Heart left ventricle (tissue), 16 donors: ENCODE measurements around the gene CERT1. TPM values are rescaled to one million over a fixed set of nuclear protein-coding genes. Genes with fewer than 3 reads are reported as not detected.

Experiments used
- ATAC-seq, 4 donors: fragments of 200-7000 bp; cut with Tn5 transposase; one replicate each; pipeline ENCODE4 v1.9.1; 2020 to 2022; ENCODE audit warnings: moderate library complexity in 4 of 4, mild to moderate bottlenecking in 3 of 4, moderate number of reproducible peaks in 1 of 4
- DNase-seq, 5 donors: peaks; one replicate each; pipeline ENCODE4 v3.0.0-alpha.2; 2020
- H3K27ac ChIP-seq, 12 donors: fragments of 200-600 bp; sonication (generic) in 4 of 12; one replicate each; pipeline versions ENCODE4 v1.5.0 to v1.8.0; 2016 to 2022; ENCODE audit warnings: mild to moderate bottlenecking in 2 of 12
- H3K27me3 ChIP-seq, 9 donors: fragments of 200-600 bp; sonication (generic) in 2 of 9; one replicate each; pipeline versions ENCODE4 v1.5.1 to v1.8.0; 2016 to 2022; ENCODE audit warnings: mild to moderate bottlenecking in 3 of 9
- H3K36me3 ChIP-seq, 9 donors: fragments of 200-600 bp; sonication (generic) in 2 of 9; one replicate each; pipeline versions ENCODE4 v1.5.0 to v1.8.0; 2018 to 2022; ENCODE audit warnings: mild to moderate bottlenecking in 2 of 9
- H3K4me1 ChIP-seq, 12 donors: fragments of 200-600 bp; sonication (generic) in 4 of 12; one replicate each; pipeline versions ENCODE4 v1.5.0 to v1.8.0; 2016 to 2022; ENCODE audit warnings: mild to moderate bottlenecking in 3 of 12
- H3K4me3 ChIP-seq, 12 donors: fragments of 200-600 bp; sonication (generic) in 4 of 12; one replicate each; pipeline versions ENCODE4 v1.5.0 to v1.8.0; 2017 to 2022; ENCODE audit warnings: mild to moderate bottlenecking in 9 of 12, moderate library complexity in 4 of 12
- H3K9me3 ChIP-seq, 12 donors: fragments of 200-600 bp; sonication (generic) in 4 of 12; one replicate each; pipeline versions ENCODE4 v1.5.0 to v1.8.0; 2016 to 2022; ENCODE audit warnings: mild to moderate bottlenecking in 1 of 12
- CTCF ChIP-seq, 12 donors: fragments of 200-600 bp; sonication (generic) in 4 of 12; IDR thresholded peaks; one replicate each; pipeline versions ENCODE4 v1.5.0 to v1.8.0; 2018 to 2022; ENCODE audit warnings: antibody characterized with exemption in 12 of 12, mild to moderate bottlenecking in 5 of 12
- POLR2A ChIP-seq, 2 donors: fragments of 450-650 bp; IDR thresholded peaks; one replicate each; pipeline ENCODE4 v1.6.1; 2017; ENCODE audit warnings: antibody characterized with exemption in 2 of 2, mild to moderate bottlenecking in 2 of 2, moderate library complexity in 2 of 2
- WGBS, 4 donors: extraction: QIAGEN DNeasy Blood & Tissue Kit in 2 of 4; methylation state at CpG; one replicate each; pipeline versions ENCODE4 v1.1.5 to v1.1.7; 2013 to 2018; 5-methylcytosine and 5-hydroxymethylcytosine counted together
- intact Hi-C, 10 donors: fragments of 100-400 bp; cut with DNase I; formaldehyde crosslinking; loops; one replicate each; pipeline versions ENCODE4 v1.11.1 to v1.14.2; 2022
- polyA plus RNA-seq, 2 donors: library from polyadenylated mRNA; stranded (reverse); fragments of 200-250 nt; gene quantifications; one replicate each; pipeline ENCODE4 v1.2.3, GENCODE V29; 2013
- total RNA-seq, 9 donors: library from RNA; depleted of rRNA in 2 of 9; stranded (reverse); fragments of >200 nt in 2 of 9; fragmentation: NEBNext Ultra II Directional in 3 of 9; extraction: Animal tissue kit (Norgen Biotek cat#: 25700) in 3 of 9; gene quantifications; one replicate each; pipeline versions ENCODE4 v1.1.0 to v1.2.4, GENCODE V29; 2016 to 2023
- donor health status: ischemic (EF 13 %, LVEDD 7.1; RV severe dilation, severe dysfunction).
- donor health status: healthy with polysubstance abuse.
- donor health status: DM: no; HTN: yes; CAD: no.
- donor health status: DM: no; HTN: no; CAD: no.
- donor health status: ischemic (EF 25% LVEDD 6.9; RV normal size, moderate dysfunction).
- donor health status: ischemic (EF 25% LVEDD 5.7; RV mildly dilated, moderate dysfunction).
- donor health status: healthy.
- donor health status: DM: yes; HTN: yes; CAD: no.
- donor health status: ischemic (EF 35%, LVEDD 5.7; RV mildly dilated, moderate dysfunction).
- donor health status: nonischemic (EF 11% LVEDD 7.7; RV severe dilation, severe dysfunction).
- donor health status: DM: yes; HTN: yes; CAD: no.
- donor health status: PGD.
- donor health status: ischemic (EF 29% LVEDD 5.4; RV normal size, mild dysfunction).
- donor health status: nonischemic (EF 23%, LVEDD 6.1; RV moderate dilation, normal function).

Gene CERT1
- total and polyA plus RNA-seq, 11 donors: 6.7 to 57.6 (median 27.3) TPM

DNA sequence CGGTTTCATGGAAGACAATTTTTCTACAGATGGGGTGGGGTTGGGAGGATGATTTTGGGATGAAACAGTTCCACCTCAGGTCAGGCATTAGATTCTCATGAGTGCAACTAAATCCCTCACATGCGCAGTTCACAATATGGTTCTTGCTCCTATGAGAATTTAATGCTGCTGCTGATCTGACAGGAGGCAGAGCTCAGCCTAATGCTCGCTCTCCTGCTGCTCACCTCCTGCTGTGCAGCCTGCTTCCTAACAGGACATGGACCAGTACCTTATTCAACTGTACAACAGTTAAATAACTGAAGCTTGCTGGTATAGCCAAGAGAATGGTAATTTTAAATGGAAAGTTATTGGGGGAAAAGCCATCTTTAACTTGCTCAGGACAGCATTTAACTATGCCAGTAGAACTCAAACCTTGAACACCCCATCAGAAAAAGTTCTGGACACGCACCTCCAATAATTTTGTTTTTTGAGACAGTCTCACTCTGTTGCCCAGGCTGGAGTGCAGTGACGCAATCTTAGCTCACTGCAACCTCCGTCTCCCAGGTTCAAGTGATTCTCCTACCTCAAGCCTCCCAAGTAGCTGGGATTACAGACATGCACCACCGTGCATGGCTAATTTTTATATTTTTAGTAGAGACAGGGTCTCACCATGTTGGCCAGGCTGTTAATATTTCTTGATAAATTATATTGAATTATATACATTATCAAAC lies 146.7 kb downstream of the CERT1 start:
- TF ChIP-seq POLR2A (IDR thresholded peaks at IDR 0.05) (no peak), CTCF (IDR thresholded peaks at IDR 0.05) (no peak)
- WGBS, 4 donors: 92 to 93% (median 92%) methylated on average over 7 of the region's 7 CpGs

GRCh38 chr5:75363726-75364495 lies 147.5 kb downstream of the CERT1 start:
- Histone ChIP-seq H3K27ac (no peak overlapping the region), H3K4me3 (no peak overlapping the region), H3K4me1 (peaks cover 0 to 8% (median 0%) of the 10 kb centered on the region in 12 donors), H3K9me3 (no peaks in the 10 kb centered on the region), H3K36me3 (peaks cover 0 to 44% (median 34%) of the 10 kb centered on the region in 9 donors), H3K27me3 (no peaks in the 10 kb centered on the region)
- ATAC-seq: peak; percentile 74 to 92 (median 88)
- DNase-seq: peak; percentile 32 to 66 (median 58)
- TF ChIP-seq POLR2A (IDR thresholded peaks at IDR 0.05) (no peak), CTCF (IDR thresholded peaks at IDR 0.05) (no peak)
- intact Hi-C loops: loop anchor here in 1 of 10 donors (10.0 kb wide), 1 partner anchor 311 kb away; no protein-coding TSS in a partner anchor
- whole genome bisulfite sequencing, 4 donors: 69 to 74% (median 69%) methylated on average over 8 of the region's 8 CpGs

More for the DNA sequence above, 146.7 kb downstream of the CERT1 start:
- peaks cover 0 to 8% (median 0%) of the 10 kb centered on the region in 12 donors for H3K4me1 ChIP-seq
- H3K4me3 ChIP-seq: no peak overlapping the region
- no peaks in the 10 kb centered on the region for H3K27me3 ChIP-seq
- no peaks in the 10 kb centered on the region for H3K9me3 ChIP-seq
- DNase-seq: no peak
- peaks cover 0 to 42% (median 26%) of the 10 kb centered on the region in 9 donors for H3K36me3 ChIP-seq
- ATAC-seq: no peak
- H3K27ac ChIP-seq: no peak overlapping the region
- intact Hi-C loops: loop anchor here in 1 of 10 donors (10.0 kb wide), 1 partner anchor 310 kb away; no protein-coding TSS in a partner anchor

DNA sequence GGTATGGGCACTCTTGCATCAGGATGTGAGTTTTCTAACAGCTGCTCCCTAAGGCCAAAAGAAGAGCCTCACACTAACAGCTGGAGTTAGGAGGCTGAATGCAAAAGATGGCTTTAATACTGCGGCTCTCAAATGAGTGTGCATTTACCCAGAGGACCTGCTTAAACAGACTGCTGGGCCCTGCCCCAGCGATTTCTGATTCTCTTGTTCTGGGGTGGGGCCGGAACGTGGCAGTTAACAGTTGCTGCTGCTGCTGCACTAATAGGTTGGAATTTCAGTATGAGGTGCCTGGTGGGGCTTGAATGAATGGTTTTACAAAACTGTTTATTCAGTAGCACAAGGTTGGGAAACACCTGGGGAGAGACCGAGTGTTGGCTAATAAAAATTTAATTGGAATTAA lies 148.3 kb downstream of the CERT1 start:
- DNase-seq (no peak), ATAC-seq (no peak)
- Histone ChIP-seq H3K27ac (no peak overlapping the region), H3K27me3 (no peaks in the 10 kb centered on the region), H3K4me1 (peaks cover 0 to 8% (median 0%) of the 10 kb centered on the region in 12 donors), H3K4me3 (no peak overlapping the region), H3K36me3 (peaks cover 0 to 52% (median 42%) of the 10 kb centered on the region in 9 donors), H3K9me3 (no peaks in the 10 kb centered on the region)
- no peak for TF ChIP-seq POLR2A (IDR thresholded peaks at IDR 0.05)
- WGBS, 4 donors: 75 to 86% (median 84%) methylated on average over 5 of the region's 5 CpGs
- intact Hi-C loops: loop anchor here in 1 of 10 donors (10.0 kb wide), 1 partner anchor 312 kb away; no protein-coding TSS in a partner anchor

DNA sequence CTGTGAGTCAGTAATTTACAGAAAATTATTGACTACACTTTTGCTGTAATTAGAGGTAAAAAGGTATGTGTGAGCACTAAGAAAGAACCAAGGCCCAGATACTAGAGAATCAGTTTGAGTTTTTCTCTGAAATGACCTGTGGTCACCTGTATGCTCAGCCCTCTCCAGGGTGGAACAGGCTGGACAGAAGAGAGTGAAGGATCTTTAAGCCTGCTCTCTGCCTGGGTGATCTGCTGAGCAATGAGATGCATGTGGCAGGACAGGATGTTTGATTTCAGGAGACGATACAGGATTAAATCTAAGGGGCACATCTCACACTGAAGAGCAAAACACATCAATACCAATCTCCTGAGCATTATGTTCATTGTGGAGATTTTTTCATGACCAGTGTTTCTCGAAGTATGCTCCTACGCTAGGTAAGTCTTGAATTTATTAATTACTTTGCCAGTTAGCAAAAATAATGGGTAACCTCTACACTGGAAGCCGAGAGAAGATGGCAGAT lies 148.9 kb downstream of the CERT1 start:
- H3K4me1 ChIP-seq: peaks cover 0 to 8% (median 0%) of the 10 kb centered on the region in 12 donors
- DNase-seq: no peak
- WGBS, 4 donors: 95 to 97% (median 95%) methylated on average over 4 of the region's 4 CpGs
- no peaks in the 10 kb centered on the region for H3K9me3 ChIP-seq
- TF ChIP-seq POLR2A (IDR thresholded peaks at IDR 0.05) (no peak), CTCF (IDR thresholded peaks at IDR 0.05) (no peak)
- no peak for ATAC-seq
- H3K27me3 ChIP-seq: no peaks in the 10 kb centered on the region
- H3K4me3 ChIP-seq: no peak overlapping the region
- H3K27ac ChIP-seq: no peak overlapping the region
- H3K36me3 ChIP-seq: peaks cover 0 to 57% (median 48%) of the 10 kb centered on the region in 9 donors
- intact Hi-C loops: loop anchor here in 1 of 10 donors (10.0 kb wide), 1 partner anchor 312 kb away; no protein-coding TSS in a partner anchor
